Stimulated activated CD4-positive, alpha-beta T cell treated with anti-CD3 and anti-CD28 coated beads, Interleukin-1b, Interleukin-23, amount 100 ng/mL, for 24 hours (primary cell): ENCODE measurements around the gene MORC3.
"Not testable (repeated sequence)": the region's sequence is repeated elsewhere in the genome, so short reads cannot be mapped to it uniquely, and the experiment has no call there.

Source experiments
- DNase-seq, 4 experiments: peaks; one replicate each; pipeline ENCODE4 v3.0.0-alpha.2; 2020; ENCODE audit warnings: low read depth in 4 of 4, low spot score in 1 of 4

Gene MORC3

DNA sequence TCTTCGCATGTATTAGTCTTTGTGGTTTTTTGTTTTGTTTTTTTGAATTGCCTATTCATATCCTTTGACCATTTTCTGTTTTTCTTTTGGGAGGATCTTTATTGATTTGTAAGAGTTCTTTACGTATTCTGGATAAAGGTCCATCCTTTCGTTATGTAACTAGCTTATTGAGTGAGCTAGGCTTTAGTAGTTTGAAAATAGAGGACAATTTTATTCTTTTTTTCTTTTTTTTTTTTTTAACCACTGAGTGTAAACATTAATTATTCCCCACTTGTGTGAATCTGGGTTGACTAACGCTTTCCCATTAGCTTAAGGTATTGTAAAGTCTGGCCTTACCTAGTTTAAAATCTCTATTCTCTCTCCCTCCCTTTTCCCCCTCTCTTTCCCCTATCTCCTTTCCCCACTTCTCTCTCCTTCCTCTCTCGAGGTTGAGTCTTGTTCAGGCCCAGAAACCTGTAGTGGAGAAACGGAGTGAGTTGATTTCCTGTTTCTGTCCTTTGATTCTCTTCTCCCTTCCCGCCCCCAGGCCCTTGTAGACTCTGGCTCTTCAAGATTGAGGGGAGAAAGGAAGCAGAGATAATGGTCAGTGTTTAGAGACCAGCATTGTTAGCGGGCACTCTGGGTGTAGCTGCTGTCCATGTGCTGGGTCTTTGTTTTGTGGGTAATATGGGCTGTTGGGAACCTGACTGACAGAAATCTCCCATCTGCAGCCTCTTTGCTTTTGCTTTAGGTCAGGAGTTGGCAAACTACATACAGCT lies 1.5 kb downstream of the MORC3 start:
- DNase-seq: no peak

GRCh38 chr21:36322083-36322424 lies 2.1 kb downstream of the MORC3 start:
- no peak for DNase-seq

- no peak for DNase-seq
Measured at GRCh38 chr21:36323032-36323431, 3.0 kb downstream of the MORC3 start.

DNA sequence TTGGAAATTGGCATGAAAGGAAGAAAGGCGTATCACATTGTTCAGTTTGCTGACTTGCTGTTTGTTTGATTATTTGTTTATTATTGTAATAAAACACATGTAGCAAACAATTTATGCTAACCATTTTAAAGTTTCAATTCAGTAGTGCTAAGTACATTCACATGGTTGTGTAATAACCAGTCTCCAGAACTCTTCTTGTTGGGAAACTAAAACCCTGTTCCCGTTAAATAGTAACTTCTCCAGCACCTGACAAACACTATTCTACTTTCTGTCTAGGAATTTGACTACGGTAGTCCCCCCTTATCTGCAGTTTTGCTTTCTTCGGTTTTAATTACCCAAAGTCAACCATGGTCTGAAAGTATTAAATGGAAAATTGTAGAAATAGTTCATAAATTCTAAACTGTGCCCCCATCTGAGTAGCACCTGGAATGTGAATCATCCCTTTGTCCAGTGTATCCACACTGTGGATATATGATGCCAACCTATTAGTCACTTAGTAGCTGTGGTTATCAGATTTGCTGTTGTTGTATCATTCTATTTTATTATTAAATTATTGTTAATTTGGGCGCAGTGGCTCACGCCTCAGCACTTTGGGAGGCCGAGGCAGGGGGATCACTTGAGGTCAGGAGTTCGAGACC lies 5.5 kb downstream of the MORC3 start:
- DNase-seq: no peak

DNA sequence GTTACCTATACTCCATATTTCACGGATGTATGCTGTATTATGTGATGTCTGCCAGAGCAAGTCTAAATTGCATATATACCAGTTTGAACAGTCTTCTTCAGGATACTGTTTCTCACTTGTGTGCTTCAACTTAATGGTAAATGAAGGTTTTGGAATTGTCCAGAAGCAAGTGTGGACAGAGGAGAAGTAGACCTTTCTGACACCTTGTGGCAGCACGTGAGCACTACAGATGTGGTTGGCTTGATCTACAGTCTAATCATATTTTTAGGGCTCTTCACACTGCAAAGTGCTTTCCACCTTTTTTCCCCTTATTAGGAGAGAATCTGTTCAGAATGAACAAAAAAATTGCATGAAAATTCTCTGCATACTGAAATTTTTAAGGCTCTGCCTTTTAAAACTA lies 10.9 kb downstream of the MORC3 start:
- DNase-seq: no peak

DNA sequence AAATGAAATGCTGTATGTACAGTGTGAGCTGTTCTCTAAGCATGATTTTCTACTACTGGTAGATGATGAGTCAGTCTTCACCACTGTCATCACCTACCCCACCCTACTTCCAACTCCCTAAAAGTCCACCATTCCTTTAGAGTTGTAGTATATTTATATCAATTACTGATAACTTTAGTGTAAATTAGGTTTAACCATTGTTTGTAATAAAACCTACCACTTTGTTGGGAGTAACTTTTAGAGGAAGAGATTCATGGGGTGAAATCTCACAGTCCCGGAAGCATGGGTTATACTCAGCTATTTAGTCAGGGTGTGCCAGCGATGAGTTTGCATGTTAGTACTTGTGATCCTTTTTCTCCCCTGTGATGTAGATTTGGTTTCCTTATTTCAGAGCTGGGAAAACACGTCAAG lies 17.1 kb downstream of the MORC3 start:
- DNase-seq: no peak

DNA sequence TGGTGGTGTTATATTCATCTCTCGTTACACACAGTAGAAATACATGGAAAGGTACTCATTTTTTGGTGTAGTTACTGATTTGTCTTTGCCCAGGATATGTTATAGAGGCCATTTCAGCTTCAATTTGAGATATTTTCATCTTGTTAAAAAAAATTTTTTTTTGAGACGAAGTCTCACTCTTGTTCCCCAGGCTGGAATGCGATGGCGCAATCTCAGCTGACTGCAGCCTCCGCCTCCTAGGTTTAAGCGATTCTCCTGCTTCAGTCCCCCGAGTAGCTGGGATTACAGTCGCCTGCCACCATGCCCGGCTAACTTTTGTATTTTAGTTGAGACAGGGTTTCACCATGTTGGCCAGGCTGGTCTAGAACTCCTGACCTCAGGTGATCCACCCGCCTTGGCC lies 19.0 kb downstream of the MORC3 start:
- DNase-seq: no peak

- not testable (repeated sequence) for DNase-seq
Measured at GRCh38 chr21:36342581-36342980, 22.6 kb downstream of the MORC3 start.

- no peak for DNase-seq
Measured at GRCh38 chr21:36344931-36345330, 24.9 kb downstream of the MORC3 start.

GRCh38 chr21:36347278-36347961 lies 27.4 kb downstream of the MORC3 start:
- no peak for DNase-seq

DNA sequence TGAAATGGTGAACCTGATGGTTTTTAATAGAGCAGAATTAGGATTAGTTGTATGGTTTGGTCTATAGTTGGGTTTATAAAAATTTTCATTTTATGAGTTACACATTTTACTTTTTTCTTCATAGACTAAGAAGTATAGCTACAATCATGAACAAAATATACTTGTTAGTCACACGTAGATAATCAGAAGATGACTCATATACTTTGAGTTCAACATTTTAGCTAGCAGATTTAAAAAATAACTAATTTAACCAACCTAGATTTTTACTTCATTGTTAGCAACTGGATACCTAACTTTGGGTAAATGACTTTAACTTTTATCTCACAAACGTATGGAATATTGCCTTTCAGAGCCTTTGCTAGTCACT lies 27.9 kb downstream of the MORC3 start:
- no peak for DNase-seq

DNA sequence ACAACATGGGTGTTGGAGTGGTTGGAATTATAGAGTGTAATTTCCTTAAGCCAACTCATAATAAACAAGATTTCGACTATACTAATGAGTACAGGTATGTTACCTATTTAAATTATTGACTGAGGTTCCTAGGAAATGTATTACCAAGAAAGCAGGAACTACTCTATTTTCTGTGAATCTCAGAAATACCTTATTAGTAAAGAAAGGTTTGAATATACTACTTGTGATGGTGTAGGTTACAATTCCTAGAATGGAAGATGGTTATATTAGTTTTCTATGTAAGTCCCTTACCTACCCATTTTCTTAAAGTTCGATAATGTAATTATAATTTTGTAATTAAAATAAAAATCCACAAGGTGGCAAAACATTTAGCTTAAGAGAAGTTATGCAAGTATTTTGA lies 29.3 kb downstream of the MORC3 start:
- no peak for DNase-seq

- no peak for DNase-seq
Measured at GRCh38 chr21:36350282-36350910, 30.4 kb downstream of the MORC3 start.

GRCh38 chr21:36354918-36355680 lies 35.1 kb downstream of the MORC3 start:
- no peak for DNase-seq

DNA sequence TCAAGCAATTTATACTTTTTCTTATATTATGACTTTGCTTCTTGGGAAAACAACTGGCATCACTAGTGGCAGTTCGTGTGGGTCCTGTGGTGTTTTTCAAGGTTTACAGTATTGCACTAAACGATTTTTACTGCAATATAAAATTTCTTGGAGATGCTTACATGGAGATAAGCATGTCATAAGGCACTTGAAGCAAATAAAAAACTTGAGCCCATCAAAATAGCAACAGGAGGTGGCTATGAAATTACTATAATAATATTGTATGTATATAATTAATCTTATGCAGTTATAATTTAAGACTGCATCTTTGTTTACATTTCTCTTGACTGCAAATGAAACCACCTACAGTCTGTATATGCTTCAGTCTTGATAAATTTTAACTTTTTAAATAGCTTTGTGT lies 35.9 kb downstream of the MORC3 start:
- no peak for DNase-seq

GRCh38 chr21:36359185-36359584 lies 39.2 kb downstream of the MORC3 start:
- DNase-seq: no peak

GRCh38 chr21:36369064-36369685 lies 49.2 kb downstream of the MORC3 start:
- DNase-seq: no peak

DNA sequence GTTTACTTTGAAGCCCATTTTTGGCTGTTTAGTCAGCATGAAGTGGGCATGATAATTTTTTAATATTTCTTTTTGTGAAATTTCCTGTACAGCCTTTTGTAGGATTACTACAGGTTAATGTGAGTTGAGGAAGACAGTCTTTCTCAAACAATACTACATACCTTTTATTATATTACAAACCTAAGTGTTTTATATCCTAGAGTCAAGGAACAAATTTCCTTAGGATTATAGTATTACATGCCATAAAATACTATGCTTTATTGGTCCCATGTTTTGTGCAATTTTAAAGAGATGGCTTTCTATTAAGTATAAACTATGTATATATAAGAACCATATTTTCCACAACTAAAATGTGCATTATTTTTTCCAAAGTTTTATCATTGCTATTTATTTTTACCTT lies 56.0 kb downstream of the MORC3 start:
- DNase-seq: no peak

- DNase-seq: no peak
Measured at GRCh38 chr21:36377391-36377842, 57.4 kb downstream of the MORC3 start.

DNA sequence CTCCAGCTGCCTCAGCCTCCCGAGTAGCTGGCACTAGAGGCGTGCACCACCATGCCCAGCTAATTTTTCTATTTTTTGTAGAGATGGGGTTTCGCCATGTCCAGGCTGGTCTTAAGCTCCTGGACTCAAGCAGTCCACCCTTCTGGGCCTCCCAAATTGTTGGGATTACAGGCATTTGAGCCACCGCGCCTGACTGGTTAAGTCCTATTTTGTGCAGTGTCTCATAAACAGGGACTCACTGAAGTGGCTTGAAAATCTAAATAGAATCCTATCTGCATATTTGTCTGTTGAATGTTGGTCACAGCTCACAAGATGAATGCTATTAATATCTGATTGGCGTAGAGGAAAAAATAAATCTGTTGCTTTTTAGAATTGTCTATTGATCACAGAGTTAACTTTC lies 59.3 kb downstream of the MORC3 start:
- DNase-seq: no peak
